ENCODE data around the gene AFF3.
"Not testable (repeated sequence)": the region's sequence is repeated elsewhere in the genome, so short reads cannot be mapped to it uniquely, and the experiment has no call there.

The AFF3 gene

DNA sequence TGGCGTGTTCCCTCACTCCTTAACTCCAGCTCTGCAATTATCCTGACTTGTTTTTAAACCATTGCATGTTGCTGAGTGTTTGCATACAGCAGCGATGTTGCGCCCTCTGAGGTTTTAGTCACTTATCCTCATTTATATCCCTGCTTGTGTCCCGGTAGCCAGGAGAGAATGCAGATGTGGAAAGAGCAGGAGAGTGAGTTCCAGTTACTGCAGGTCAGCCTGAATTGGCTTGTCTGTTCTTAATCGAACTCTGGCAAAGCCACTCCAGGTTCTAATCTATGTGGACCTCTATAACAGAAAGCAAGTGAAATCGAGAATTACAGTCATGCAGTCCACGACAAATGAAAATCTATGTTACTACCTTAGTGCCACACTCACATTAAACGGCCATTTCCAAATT lies 357.4 kb downstream of the AFF3 start:
- no peak for DNase-seq (ENCODE audit: low spot score)

DNA sequence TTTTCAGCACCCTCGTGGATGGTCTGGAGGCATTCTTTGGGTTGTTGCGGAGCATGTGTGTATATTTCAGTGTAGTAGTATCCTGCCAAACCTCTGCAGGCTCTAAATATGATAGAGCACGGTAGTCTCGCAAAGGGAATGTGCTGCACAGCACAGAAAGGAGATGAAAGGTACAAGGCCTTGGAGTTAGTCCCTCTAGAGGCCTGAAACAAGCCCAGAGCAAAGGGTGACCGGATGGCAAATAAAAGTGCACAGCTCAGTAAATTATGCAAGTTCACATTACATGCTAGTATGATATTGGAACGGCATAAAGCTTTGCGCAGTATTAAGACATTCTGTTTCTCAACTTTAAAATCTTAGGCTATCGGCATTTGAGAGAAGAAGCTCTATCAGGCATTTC lies 358.1 kb downstream of the AFF3 start:
- no peak for DNase-seq (ENCODE audit: low spot score)

DNA sequence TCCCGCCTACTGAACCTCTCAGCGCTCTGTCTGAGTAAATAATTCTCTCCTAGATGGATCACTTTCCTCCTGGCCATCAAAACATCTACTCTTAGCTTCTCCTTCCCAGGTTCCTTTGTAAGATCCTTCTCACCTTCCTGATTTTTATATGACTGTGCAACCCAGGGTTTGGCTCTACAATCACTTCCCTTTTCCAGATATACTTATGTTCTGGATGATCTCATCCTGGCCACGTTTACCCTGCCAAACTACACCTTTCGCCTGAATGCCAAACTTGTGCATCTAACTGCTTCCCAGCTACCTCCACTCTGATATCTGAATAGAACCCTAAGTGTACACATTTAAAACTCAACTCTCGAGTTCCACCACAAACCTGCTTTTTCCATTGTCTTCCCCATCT lies 362.1 kb downstream of the AFF3 start:
- no peak for DNase-seq (ENCODE audit: low spot score)

DNA sequence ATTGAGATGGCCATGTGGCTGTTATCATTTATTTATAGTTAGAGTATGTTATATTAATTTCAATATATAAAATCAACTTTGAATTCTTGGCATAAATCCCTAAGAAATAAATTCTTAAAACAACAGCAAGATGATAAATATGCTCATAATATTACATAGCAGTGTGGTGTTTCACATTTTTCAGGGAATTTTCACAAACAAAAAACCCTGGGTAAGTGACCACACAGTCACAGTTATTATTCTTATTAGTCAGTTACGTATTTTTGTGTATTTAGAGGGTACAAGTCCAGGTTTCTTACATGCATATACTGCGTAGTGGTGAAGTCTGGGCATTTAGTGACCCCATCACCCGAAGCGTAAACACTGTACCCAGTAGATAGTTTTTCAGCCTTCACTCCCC lies 363.1 kb downstream of the AFF3 start:
- no peak for DNase-seq (ENCODE audit: low spot score)

DNA sequence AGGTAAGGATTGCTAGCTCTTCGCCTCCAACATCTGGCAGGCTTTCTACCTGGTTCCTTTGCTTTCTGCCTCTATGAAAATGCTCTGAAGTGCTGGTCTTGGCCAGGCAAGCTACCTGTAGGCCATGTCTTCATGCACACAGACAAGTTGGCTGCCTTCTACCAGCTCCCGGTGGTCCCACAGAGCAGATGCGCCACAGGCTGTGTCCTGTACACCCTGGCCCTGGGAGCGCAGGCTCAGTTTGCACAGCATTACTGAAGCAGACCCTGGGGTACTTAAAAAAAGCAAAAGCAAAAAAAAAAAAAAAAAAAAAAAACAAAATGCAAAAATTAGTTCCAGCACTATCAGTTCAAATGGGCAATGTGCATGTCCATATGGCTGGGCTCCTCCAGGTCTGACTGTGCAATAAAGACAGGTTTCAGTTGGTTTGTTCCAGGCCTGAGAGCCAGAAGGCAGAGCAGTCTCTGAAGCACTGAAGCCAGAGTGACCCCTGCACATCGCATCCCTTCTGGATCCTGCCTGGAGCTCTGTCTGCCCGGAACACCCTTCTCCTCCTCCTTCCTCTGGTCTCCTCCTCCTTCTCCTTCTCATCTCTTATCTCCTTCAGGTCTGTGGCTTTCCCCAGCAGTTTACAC lies 364.6 kb downstream of the AFF3 start:
- DNase-seq (ENCODE audit: low spot score), result no peak

DNA sequence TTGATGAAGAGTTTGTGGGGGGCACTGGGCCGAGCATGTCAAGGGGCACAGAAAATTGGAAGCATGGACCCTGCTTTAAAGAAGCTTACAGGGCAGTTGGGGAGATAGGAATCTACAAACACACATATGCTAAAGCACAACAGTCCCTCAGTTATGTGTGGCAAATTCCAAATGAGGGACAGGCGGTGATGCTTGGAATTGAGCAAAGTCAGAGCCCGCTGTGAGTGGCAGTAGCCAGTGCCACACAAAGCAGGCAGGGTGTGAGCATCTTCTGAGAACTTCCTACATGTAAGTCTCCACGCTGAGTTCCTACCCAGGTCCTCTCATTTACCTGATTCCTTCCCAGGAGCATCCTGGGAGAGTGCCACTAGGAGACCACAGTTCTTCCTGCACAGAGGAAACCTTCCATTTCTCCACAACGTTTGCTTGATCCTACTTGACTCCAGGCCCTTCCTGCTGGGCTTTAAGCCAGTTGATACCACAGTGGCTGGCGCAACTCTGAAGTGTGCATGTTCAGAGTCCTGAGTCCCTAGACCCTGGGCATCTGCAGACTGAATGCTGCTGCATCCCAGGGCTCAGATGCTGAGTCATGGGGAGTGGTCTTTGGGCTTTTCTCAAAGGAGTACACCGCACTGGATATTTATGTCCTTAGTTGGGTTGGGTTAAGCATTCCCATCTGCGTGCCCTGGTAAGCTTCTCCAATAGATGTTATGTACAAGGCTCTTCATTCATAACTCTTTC lies 365.3 kb downstream of the AFF3 start:
- DNase-seq (ENCODE audit: low spot score), result no peak

DNA sequence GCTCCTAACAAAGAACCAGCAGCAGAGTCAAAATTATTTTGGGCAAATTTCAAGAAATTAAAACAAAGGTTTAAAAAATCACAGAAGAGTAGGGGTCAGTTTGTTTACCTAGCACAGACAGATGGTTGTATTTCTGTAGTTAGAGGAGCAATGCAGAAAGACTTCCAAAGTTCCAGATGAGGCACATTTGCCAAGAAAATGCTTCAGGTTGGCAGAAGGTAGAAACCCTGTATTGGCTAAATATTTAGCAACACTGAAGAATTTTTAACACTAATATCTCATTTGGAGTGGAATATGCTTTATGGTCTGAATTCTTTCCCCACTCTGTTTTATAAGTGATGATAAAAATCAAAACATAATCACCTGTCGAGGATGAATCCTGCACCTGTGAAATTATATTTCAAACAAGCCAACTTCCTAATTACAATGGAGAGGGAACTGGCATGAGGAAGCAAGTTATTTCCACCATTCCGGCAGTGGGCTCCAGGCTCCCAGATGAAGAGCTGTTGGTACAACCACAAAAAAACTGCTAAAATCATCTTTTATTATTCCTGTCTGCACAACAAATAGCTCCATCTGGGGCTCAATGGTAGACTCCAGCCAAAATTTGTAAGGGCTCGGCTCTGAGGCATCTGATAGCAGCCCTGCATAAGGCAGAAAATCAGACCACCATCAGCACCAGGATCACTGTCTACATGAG lies 366.0 kb downstream of the AFF3 start:
- DNase-seq (ENCODE audit: low spot score), result no peak

DNA sequence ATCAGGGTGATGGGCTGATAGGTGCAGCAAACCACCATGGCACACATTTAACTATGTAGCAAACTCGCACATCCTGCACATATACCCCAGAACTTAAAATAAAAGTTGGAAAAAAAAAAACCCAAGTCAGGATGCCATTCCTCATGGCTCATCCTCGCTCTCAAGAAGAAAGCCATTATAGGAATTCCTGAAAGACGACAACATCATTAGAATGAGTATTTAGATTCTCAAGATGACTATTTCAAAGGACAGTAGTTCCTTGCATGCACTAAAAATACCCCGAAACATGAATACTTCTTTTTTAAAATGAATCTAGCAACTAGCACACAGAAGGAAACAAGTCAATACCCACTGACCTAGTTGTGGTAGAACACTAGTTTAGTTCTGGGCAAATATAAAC lies 366.8 kb downstream of the AFF3 start:
- DNase-seq (ENCODE audit: low spot score), result no peak

DNA sequence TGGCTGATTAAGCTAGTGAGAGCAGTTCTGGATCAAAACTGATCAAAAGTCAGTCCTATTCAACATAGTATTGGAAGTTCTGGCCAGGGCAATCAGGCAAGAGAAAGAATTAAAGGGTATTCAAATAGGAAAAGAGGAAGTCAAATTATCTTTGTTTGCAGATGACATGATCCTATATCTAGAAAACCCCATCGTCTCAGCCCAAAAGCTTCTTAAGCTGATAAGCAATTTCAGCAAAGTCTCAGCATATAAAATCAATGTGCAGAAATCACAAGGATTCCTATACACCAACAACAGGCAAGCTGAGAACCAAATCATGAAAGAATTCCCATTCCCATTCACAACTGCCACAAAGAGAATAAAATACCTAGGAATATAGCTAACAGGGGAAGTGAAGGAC lies 368.7 kb downstream of the AFF3 start:
- DNase-seq (ENCODE audit: low spot score), result not testable (repeated sequence)

DNA sequence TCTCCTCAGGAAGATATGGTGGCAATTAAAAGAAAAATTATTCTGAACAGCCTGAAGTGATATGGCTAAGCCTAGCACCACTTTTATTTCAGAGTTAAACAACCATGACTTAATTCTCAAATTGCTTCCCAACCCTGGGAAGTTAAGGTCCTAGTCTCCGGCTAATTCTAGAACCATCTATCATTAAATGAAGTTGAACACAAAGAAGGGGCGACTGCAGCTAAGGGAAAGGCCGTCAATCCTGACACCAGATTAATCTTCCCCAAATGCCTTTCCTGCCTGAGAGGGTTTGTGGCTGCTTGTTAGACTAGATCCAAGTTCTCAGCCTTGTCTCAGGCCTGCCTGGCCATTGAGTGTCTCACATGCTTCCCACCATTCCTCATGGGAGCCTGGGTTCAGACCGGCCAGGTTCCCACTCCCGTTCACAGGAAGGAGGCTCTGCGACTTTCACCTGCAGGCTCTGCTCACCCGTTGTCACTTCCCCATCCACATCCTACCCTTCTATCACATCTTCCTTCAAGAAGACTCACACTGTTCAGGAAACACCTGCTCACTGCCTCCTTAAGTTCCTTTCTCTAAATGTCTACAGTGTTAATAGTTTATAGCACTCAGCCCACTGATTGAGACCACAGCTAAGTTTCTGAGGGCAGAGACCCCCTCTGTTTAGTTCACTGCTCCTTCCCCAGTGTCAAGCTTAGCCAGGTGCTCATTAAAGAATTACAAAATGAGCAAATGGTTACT lies 369.6 kb downstream of the AFF3 start:
- no peak for DNase-seq (ENCODE audit: low spot score)

DNA sequence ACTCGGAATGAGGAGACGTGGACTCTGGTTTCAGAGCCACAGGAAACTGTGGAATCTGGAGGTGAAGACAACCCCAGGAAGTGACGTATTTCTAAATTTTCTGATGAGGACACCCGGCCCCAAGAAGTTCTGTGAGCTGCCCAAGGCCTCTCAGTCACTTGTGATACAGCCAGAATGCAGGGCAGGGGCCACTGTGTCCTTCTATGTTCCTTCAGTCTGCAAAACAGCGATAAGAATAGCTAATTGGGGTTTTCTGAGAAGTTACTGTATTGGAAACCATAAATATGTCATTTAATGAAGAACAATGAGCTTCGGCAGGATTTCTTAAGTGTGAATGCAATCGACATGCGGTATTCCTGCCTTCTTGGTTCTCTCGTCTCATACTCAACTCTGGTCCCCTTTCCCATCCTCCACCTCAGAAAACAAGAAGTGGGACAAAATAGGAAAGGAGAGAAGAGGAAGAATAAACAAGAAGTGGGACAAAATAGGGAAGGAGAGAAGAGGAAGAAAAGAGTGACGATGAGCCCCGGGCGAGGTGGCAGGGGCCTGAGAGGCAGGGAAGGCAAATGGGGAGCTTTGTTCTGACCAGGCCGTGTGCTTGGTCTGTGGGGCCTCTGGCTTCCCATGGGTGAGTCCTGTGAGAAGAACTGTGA lies 370.6 kb downstream of the AFF3 start:
- no peak for DNase-seq (ENCODE audit: low spot score)

DNA sequence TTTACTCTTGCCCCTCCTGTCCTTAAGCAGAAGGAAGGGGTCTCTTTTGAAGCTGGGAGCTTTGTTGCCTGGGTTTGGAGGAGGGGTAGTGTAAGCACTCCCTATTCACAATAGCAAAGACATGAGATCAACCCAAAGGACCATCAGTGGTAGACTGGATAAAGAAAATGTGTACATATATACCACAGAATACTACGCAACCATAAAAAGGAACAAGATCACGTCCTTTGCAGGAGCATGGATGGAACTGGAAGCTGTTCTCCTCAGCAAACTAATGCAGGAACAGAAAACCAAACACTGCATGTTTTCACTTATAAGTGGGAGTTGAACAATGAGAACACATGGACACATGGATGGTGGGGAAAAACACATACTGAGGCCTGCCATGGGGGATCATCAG lies 371.5 kb downstream of the AFF3 start:
- DNase-seq (ENCODE audit: low spot score), result no peak

DNA sequence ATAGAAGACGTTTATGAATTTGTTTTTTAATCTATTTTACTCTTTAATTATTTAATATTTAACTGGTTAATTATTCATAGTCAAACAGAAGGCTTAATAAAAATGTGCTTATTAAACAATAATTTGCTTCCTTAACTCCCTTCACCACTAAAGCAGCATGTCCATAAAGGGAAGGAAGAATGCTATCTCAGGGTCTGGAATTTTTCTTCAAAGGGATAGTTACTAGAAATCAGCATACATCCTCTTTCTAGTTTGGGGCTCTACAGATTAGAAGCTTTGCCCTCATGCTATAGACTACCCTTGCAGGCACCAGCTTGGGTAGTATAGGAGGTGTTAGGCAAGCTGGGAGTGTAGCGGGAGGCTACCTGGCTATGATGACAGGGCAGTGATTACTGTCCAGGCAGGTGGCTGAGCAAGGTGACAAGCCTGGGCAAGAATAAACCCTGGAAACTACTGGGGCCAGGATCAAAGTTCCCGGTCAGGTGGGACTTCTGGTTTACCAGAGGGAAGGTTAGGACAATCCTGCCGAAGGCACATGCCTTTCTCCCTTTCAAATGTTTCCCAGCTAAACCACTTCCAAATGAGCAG lies 376.6 kb downstream of the AFF3 start:
- no peak for DNase-seq (ENCODE audit: low spot score)

DNA sequence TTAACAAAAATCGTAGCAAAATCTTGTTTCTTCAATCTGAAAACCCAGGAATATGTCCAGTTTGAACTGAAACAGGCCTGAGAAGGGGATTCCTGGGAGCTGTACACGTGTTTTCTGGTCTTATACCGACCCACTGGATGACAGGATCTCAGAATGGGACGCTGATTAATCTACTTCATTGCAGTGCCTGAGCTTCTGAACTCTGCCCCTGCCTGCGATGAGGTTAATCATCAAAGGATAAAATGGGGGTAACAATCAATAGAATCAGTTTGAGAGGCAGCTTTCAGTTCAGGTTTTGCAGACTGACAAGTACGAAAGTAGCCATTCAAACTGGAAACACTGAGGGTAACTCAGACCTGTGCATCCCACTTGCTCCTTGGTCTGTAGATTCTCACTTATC lies 378.6 kb downstream of the AFF3 start:
- DNase-seq (ENCODE audit: low spot score), result no peak

DNA sequence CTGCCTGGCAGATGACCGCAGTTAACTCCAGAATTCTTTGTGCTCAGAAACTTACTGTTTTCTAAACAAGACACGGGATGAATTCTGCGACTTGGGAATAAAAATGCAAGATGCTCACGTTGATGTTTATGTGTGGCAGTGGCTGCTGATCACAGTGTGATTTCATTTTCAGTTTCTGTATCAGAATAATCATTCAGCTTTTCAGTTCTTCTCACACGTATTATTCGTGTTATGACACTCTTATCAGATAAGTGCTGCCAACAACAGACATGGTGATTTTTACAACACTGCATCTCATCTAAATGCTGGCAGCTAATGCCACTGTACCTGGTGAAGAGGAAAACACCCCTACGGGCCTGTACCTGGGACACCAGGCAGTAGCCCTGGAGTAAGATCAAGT lies 379.7 kb downstream of the AFF3 start:
- DNase-seq (ENCODE audit: low spot score), result no peak

DNA sequence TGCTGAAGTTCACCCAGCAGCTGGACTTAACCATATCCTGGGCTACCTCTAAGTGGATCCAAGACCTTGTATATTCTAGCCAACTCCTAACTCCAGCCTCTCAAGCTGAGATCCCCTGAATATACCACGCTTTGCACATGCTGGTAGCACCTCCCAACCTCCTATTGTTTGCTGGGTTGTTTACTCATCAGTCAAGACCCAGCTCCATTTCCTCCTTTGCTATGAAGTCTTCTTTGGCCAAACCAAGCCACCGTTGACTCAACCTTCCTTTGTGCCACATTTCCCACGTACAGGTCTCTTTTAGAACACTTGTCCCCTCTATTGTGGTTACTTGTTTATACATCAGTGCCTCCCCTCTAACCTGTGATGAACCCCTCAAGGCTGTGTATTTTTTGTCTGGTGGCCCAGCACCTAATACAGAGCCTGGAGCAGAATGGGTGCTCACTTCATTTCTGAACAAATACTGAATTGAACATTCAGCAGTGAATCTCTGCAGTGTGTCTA lies 384.7 kb downstream of the AFF3 start:
- no peak for DNase-seq (ENCODE audit: low spot score)

DNA sequence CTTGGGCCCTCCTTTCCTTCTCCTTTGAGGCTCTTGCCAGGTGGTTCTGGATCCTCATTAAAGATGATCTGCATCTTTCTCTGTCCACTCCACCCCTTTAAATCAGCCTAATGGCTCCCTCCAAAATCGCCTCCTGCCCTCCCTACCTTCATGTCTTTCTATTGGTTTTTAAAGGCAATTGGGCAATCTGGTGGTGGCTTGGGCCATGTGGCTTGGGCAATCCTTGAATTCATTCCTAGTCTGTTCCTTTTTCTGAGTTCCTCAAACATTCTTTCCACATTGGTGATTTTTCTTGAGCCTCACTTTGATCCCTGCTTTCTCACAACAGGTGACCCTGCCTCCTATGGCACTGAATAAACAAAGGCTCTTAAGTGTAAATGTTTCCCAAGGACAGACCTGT lies 386.3 kb downstream of the AFF3 start:
- DNase-seq (ENCODE audit: low spot score), result no peak

DNA sequence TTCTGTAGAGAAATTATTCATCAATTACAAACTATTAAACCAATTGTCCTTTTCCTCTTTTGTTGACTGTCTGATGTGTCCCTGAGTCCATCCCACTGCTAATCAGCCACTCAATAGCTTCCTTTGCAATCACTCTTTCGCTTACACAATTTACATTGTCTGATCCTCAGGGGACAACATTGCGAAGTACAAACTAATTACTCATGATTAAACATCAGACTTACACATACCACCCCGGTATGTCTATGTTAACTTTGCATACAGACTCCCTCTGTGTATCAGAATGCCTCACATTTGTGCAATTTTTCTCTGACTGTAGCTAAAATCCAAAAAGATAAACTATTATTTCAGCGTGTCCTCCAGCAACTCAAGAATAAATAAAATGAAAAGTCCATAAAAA lies 388.2 kb downstream of the AFF3 start:
- DNase-seq (ENCODE audit: low spot score), result no peak

DNA sequence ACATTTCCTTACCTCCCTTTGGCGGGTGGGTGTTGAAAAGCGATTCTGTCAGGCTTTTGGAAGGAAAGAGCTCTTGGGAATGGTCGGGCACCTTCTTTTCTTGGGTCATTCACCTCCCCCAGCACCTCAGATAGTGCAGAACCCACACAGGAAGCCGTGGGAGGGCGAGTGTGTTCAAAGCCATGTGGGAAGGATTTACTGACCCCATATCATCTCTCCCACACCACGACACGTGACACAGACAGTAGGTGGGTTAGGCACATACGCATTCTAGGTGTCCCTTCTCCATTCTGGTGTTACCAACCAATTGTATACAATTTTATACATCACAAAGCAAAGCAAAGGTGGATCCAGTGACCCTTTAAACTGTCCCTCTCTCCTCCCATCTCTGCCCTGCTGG lies 388.9 kb downstream of the AFF3 start:
- DNase-seq (ENCODE audit: low spot score), result no peak

DNA sequence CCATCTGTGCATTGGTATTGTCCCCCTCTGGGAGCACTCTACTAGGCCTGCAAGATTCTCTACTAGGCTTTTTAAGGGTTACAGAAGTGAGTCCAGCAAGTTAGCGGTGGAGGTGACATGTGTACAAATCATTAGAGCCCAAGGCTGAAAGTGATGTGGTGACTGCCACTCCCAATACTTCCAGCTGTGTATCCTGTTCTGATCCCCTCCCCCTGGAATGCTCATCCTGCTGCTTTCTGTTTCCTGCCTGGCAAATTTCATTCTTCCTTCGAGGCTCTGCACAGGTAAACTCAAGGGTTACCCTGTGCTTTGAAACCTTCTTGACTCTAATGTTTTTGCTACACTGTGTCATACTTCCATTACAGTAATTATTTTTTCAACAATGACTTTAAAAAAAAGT lies 394.0 kb downstream of the AFF3 start:
- no peak for DNase-seq (ENCODE audit: low spot score)

DNA sequence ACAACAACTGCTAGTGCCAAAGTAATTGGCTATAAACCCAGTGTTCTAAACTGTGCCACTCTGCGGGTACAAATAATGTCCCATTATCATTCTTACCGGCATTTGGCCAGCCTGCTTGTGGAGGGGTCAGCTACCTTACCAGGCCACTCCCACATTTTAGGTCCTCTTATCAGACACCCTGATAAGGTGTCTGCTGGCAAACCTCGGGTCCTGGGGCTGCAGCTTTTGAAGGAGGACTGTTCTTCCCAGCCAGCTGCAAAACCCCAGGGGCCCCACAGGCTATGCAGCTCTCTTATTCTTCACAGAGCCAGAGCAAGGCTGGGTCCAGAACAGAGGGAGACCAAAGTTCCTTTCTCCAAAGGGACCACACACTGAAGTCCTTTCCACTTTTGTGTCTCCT lies 394.5 kb downstream of the AFF3 start:
- DNase-seq (ENCODE audit: low spot score), result no peak

DNA sequence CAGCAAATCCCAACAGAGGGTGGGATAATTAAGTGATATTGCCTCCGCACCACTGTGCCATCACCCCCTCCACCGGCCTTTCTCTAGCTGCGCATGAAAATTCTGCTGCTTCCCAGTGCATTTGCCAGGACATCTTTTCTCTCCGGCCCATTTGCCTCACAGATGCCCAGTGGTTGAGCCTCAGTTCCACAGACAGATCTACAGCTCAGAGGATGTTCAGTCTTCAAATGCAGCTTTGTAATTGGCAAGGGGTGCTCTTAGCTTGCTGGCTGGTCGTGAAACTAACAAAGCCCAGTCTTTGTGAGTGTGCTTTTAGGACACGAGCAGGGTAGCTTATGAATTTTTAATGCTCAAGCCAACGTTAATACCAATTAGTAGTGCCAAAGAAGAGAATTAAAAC lies 399.2 kb downstream of the AFF3 start:
- no peak for DNase-seq (ENCODE audit: low spot score)

Measured in CD4-positive, alpha-beta T cell treated with Interleukin-6 at 100 ng/mL for 8 hours (primary cell).